ENCODE results near the gene NCS1. TPM values are rescaled to one million over a fixed set of nuclear protein-coding genes. Genes with fewer than 3 reads are reported as not detected.

The NCS1 gene
- 18.2 and 19.1 TPM in 2 replicates for total RNA-seq (2022)
- percentile 47 among the genes with signal in this experiment for Bru-seq, nascent RNA
- BruChase-seq, experiment 1, labeled RNA remaining after a 2-hour chase: percentile 53 among the genes with signal in this experiment
- percentile 60 among the genes with signal in this experiment for BruChase-seq, experiment 2, labeled RNA remaining after a 6-hour chase
- long read RNA-seq, full-length matches to known transcripts: 38 of 44 reads
- long read RNA-seq, partial matches to known transcripts: 0 of 44 reads
- long read RNA-seq, other reads (novel, unspliced or antisense): 6 of 44 reads

GRCh38 chr9:130172161-130172857 is at the start of gene NCS1:
NCS1 (plus strand) TSS chr9:130172404; CDS start chr9:130172664, 260 bp downstream.
- H3K4me3 ChIP-seq (ENCODE audit: low read depth, low read length): peak within 1 kb of the TSS; percentile 54
- Mint-ChIP-seq H3K27ac (ENCODE audit: unreplicated experiment) (no peak within 1 kb of the TSS), H3K27me3 (ENCODE audit: insufficient read depth, unreplicated experiment) (peaks cover 3% of the 10 kb centered on the region), H3K36me3 (ENCODE audit: insufficient read depth, unreplicated experiment) (no peaks in the 10 kb centered on the region), H3K9me3 (ENCODE audit: unreplicated experiment) (no peaks in the 10 kb centered on the region), H3K4me1 (ENCODE audit: low read depth, unreplicated experiment) (no peaks in the 10 kb centered on the region), H3K4me3 (ENCODE audit: unreplicated experiment) (peak within 1 kb of the TSS; percentile 75)
- ChIA-PET POLR2A (no interaction called here), CTCF (interaction anchor here (0.6 kb wide), 1 partner anchor 130 kb away, joined by 3 read pairs; no protein-coding TSS in a partner anchor)
- intact Hi-C loops (cut with micrococcal nuclease; ENCODE audit: unreplicated experiment): no loop called here
- no peaks in the 10 kb centered on the region for H3K9me3 ChIP-seq
- TF ChIP-seq CTCF (IDR thresholded peaks at IDR 0.05; ENCODE audit: insufficient read depth in 1 of 2, low read depth in 1 of 2, low read length in 1 of 2, severe bottlenecking in 1 of 2, unreplicated experiment in 1 of 2): no peak
- no peaks in the 10 kb centered on the region for H3K4me1 ChIP-seq
- DNase-seq: peak; percentile 74 to 78
- BruUV-seq (replicated peaks): no TSS peak
- H3K27me3 ChIP-seq (replicated peaks; ENCODE audit: control insufficient read depth, insufficient read depth, low read length): no peaks in the 10 kb centered on the region
- no peaks in the 10 kb centered on the region for H3K36me3 ChIP-seq (ENCODE audit: control insufficient read depth, insufficient read depth, low read length)

- intact Hi-C loops (cut with micrococcal nuclease; ENCODE audit: unreplicated experiment): no loop called here
- ChIA-PET POLR2A (no interaction called here), CTCF (no interaction called here)
- no peaks in the 10 kb centered on the region for H3K4me1 Mint-ChIP-seq (ENCODE audit: low read depth, unreplicated experiment)
- peaks cover 36% of the 10 kb centered on the region for H3K36me3 Mint-ChIP-seq (ENCODE audit: insufficient read depth, unreplicated experiment)
- DNase-seq: no peak
- H3K4me1 ChIP-seq: no peaks in the 10 kb centered on the region
- no peak overlapping the region for H3K27ac Mint-ChIP-seq (ENCODE audit: unreplicated experiment)
- H3K4me3 Mint-ChIP-seq (ENCODE audit: unreplicated experiment): no peak overlapping the region
- TF ChIP-seq CTCF (IDR thresholded peaks at IDR 0.05; ENCODE audit: insufficient read depth in 1 of 2, low read depth in 1 of 2, low read length in 1 of 2, severe bottlenecking in 1 of 2, unreplicated experiment in 1 of 2): no peak
- H3K4me3 ChIP-seq (ENCODE audit: low read depth, low read length): no peak overlapping the region
- H3K27me3 Mint-ChIP-seq (ENCODE audit: insufficient read depth, unreplicated experiment): no peaks in the 10 kb centered on the region
- H3K9me3 Mint-ChIP-seq (ENCODE audit: unreplicated experiment): no peaks in the 10 kb centered on the region
- no peaks in the 10 kb centered on the region for H3K27me3 ChIP-seq (replicated peaks; ENCODE audit: control insufficient read depth, insufficient read depth, low read length)
- no peaks in the 10 kb centered on the region for H3K9me3 ChIP-seq
- BruUV-seq (replicated peaks): no TSS peak
- H3K36me3 ChIP-seq (ENCODE audit: control insufficient read depth, insufficient read depth, low read length): no peaks in the 10 kb centered on the region; the same call in 1 of the 2 replicates
Observed at GRCh38 chr9:130122456-130122855, 49.7 kb upstream of the NCS1 start.

GRCh38 chr9:130124085-130124860 is 47.9 kb upstream of the NCS1 start:
- Histone ChIP-seq H3K36me3 (ENCODE audit: control insufficient read depth, insufficient read depth, low read length) (no peaks in the 10 kb centered on the region), H3K4me1 (no peaks in the 10 kb centered on the region), H3K27me3 (replicated peaks; ENCODE audit: control insufficient read depth, insufficient read depth, low read length) (no peaks in the 10 kb centered on the region), H3K9me3 (no peaks in the 10 kb centered on the region), H3K4me3 (ENCODE audit: low read depth, low read length) (no peak overlapping the region)
- Mint-ChIP-seq H3K4me3 (ENCODE audit: unreplicated experiment) (no peak overlapping the region), H3K9me3 (ENCODE audit: unreplicated experiment) (no peaks in the 10 kb centered on the region), H3K27ac (ENCODE audit: unreplicated experiment) (no peak overlapping the region), H3K27me3 (ENCODE audit: insufficient read depth, unreplicated experiment) (no peaks in the 10 kb centered on the region), H3K4me1 (ENCODE audit: low read depth, unreplicated experiment) (no peaks in the 10 kb centered on the region), H3K36me3 (ENCODE audit: insufficient read depth, unreplicated experiment) (peaks cover 46% of the 10 kb centered on the region)
- POLR2A ChIA-PET: interaction anchor here (0.6 kb wide), 1 partner anchor 35 kb away, joined by 7 read pairs; no protein-coding TSS in a partner anchor
- intact Hi-C loops (cut with micrococcal nuclease; ENCODE audit: unreplicated experiment): no loop called here
- TF ChIP-seq CTCF (IDR thresholded peaks at IDR 0.05; ENCODE audit: insufficient read depth in 1 of 2, low read depth in 1 of 2, low read length in 1 of 2, severe bottlenecking in 1 of 2, unreplicated experiment in 1 of 2): no peak
- BruUV-seq (replicated peaks): no TSS peak
- CTCF ChIA-PET: no interaction called here
- DNase-seq: no peak

Measured in Caco-2 (cell line).